H9 (cell line): ENCODE measurements around the gene KLLN. TPM values are rescaled to one million over a fixed set of nuclear protein-coding genes. Genes with fewer than 3 reads are reported as not detected.
"Not testable (repeated sequence)": the region's sequence is repeated elsewhere in the genome, so short reads cannot be mapped to it uniquely, and the experiment has no call there.

Experiments
- DNase-seq: peaks from one replicate; pipeline ENCODE4 v3.0.0-alpha.2; 2017
- H2AFZ ChIP-seq: one replicate; pipeline ENCODE4 v1.6.1; 2013; ENCODE audit warnings: mild to moderate bottlenecking, low read length, control low read depth, moderate library complexity
- H2AK5ac ChIP-seq: 2 replicates; pipeline ENCODE4 v1.6.1; 2013; ENCODE audit warnings: low read length, control low read depth, mixed read lengths; ENCODE audit not compliant: insufficient read length
- H2BK120ac ChIP-seq: one replicate; pipeline ENCODE4 v1.6.1; 2013; ENCODE audit warnings: low read depth, mild to moderate bottlenecking, low read length, control low read depth, inconsistent platforms; ENCODE audit not compliant: poor library complexity, severe bottlenecking
- H2BK12ac ChIP-seq: 2 replicates; pipeline ENCODE4 v1.6.1; 2013; ENCODE audit warnings: low read length, control low read depth, mixed read lengths, low read depth; ENCODE audit not compliant: insufficient read length
- H2BK15ac ChIP-seq: 2 replicates; pipeline ENCODE4 v1.6.1; 2013; ENCODE audit warnings: low read depth, low read length, control low read depth
- H2BK20ac ChIP-seq: one replicate; pipeline ENCODE4 v1.6.1; 2013; ENCODE audit warnings: low read depth, mild to moderate bottlenecking, low read length, control low read depth, inconsistent platforms; ENCODE audit not compliant: poor library complexity, severe bottlenecking
- H2BK5ac ChIP-seq: 2 replicates; pipeline ENCODE4 v1.6.1; 2013; ENCODE audit warnings: low read length, control low read depth, mixed read lengths; ENCODE audit not compliant: insufficient read length
- H3K14ac ChIP-seq: 2 replicates; pipeline ENCODE4 v1.6.1; 2013; ENCODE audit warnings: low read length, control low read depth; ENCODE audit not compliant: insufficient read depth
- H3K18ac ChIP-seq: 2 replicates; pipeline ENCODE4 v1.6.1; 2013; ENCODE audit warnings: low read depth, mild to moderate bottlenecking, mixed read lengths, low read length, control low read depth; ENCODE audit not compliant: insufficient read length
- H3K23ac ChIP-seq: 2 replicates; pipeline ENCODE4 v1.6.1; 2013; ENCODE audit warnings: low read length, control low read depth, mixed read lengths, low read depth; ENCODE audit not compliant: insufficient read length
- H3K23me2 ChIP-seq: 2 replicates; pipeline ENCODE4 v1.6.1; 2013; ENCODE audit warnings: low read depth, mild to moderate bottlenecking, mixed read lengths, low read length, control low read depth; ENCODE audit not compliant: insufficient read length, poor library complexity, severe bottlenecking
- H3K27ac ChIP-seq: 2 replicates; pipeline ENCODE4 v1.5.1; 2013; ENCODE audit warnings: low read length, control low read depth, mixed read lengths, low read depth; ENCODE audit not compliant: insufficient read length
- H3K27me3 ChIP-seq: 2 replicates; pipeline ENCODE4 v1.6.1; 2013; ENCODE audit warnings: low read length, control low read depth, inconsistent platforms; ENCODE audit not compliant: insufficient read depth
- H3K4ac ChIP-seq: 2 replicates; pipeline ENCODE4 v1.6.1; 2013; ENCODE audit warnings: low read depth, mild to moderate bottlenecking, control low read depth, inconsistent platforms, low read length, moderate library complexity
- H3K4me1 ChIP-seq: 2 replicates; pipeline ENCODE4 v1.6.1; 2013; ENCODE audit warnings: low read length, control low read depth, inconsistent platforms; ENCODE audit not compliant: insufficient read depth
- H3K4me2 ChIP-seq: 2 replicates; pipeline ENCODE4 v1.6.1; 2013; ENCODE audit warnings: low read length, control low read depth, mixed read lengths; ENCODE audit not compliant: insufficient read length, insufficient read depth
- H3K56ac ChIP-seq: 2 replicates; pipeline ENCODE4 v1.6.1; 2013; ENCODE audit warnings: low read depth, mild to moderate bottlenecking, mixed read lengths, low read length, control low read depth; ENCODE audit not compliant: insufficient read length
- H3K79me1 ChIP-seq: 2 replicates; pipeline ENCODE4 v1.6.1; 2013; ENCODE audit warnings: low read depth, mild to moderate bottlenecking, moderate library complexity, low read length, control low read depth, inconsistent platforms; ENCODE audit not compliant: insufficient read depth, poor library complexity, severe bottlenecking
- H3K79me2 ChIP-seq: 2 replicates; pipeline ENCODE4 v1.6.1; 2013; ENCODE audit warnings: low read length, control low read depth, inconsistent platforms; ENCODE audit not compliant: insufficient read depth
- H3K9ac ChIP-seq: 2 replicates; pipeline ENCODE4 v1.6.1; 2013; ENCODE audit warnings: low read length, control low read depth, mixed read lengths; ENCODE audit not compliant: insufficient read length; ENCODE audit errors: extremely low read depth
- H3K9me3 ChIP-seq: one replicate; pipeline ENCODE4 v1.6.1; 2013; ENCODE audit warnings: low read depth, low read length, inconsistent platforms; ENCODE audit not compliant: control insufficient read depth
- H3T11ph ChIP-seq: one replicate; pipeline ENCODE4 v1.6.1; 2013; ENCODE audit warnings: mild to moderate bottlenecking, low read length, control low read depth, inconsistent platforms
- H4K20me1 ChIP-seq: one replicate; pipeline ENCODE4 v1.6.1; 2013; ENCODE audit not compliant: control insufficient read depth, insufficient read length, insufficient read depth
- H4K5ac ChIP-seq: 2 replicates; pipeline ENCODE4 v1.6.1; 2013; ENCODE audit warnings: low read depth, mild to moderate bottlenecking, mixed read lengths, low read length, control low read depth; ENCODE audit not compliant: insufficient read length
- H4K8ac ChIP-seq: replicated peaks from 2 replicates; pipeline ENCODE4 v1.6.1; 2013; ENCODE audit warnings: low read length, control low read depth, mixed read lengths, low read depth; ENCODE audit not compliant: insufficient read length
- H4K91ac ChIP-seq: 2 replicates; pipeline ENCODE4 v1.6.1; 2013; ENCODE audit warnings: low read depth, mild to moderate bottlenecking, moderate library complexity, mixed read lengths, low read length, control low read depth; ENCODE audit not compliant: insufficient read length
- H3K27ac Mint-ChIP-seq, 3 experiments: 2 replicates in 2 of 3; 3 replicates in 1 of 3; pipeline ENCODE4 v1.8.0; 2020 to 2021; ENCODE audit warnings: mixed read lengths in 3 of 3, mild to moderate bottlenecking in 1 of 3, moderate library complexity in 1 of 3
- H3K27me3 Mint-ChIP-seq: 2 replicates; pipeline ENCODE4 v1.8.0; 2021; ENCODE audit warnings: low read depth, mild to moderate bottlenecking, moderate library complexity, mixed read lengths
- H3K36me3 Mint-ChIP-seq, 3 experiments: 2 replicates in 2 of 3; 3 replicates in 1 of 3; pipeline ENCODE4 v1.8.0; 2020 to 2021; ENCODE audit warnings: low read depth in 3 of 3, mixed read lengths in 3 of 3; ENCODE audit not compliant: insufficient read depth in 1 of 3
- H3K4me1 Mint-ChIP-seq, 2 experiments: 2 replicates each; pipeline ENCODE4 v1.8.0; 2020; ENCODE audit warnings: mixed read lengths in 2 of 2
- H3K4me3 Mint-ChIP-seq, 2 experiments: 2 replicates in 1 of 2; 3 replicates in 1 of 2; pipeline ENCODE4 v1.8.0; 2020 to 2021; ENCODE audit warnings: mild to moderate bottlenecking in 2 of 2, mixed read lengths in 2 of 2, moderate library complexity in 1 of 2
- H3K9me3 Mint-ChIP-seq, 2 experiments: 2 replicates in 1 of 2; 3 replicates in 1 of 2; pipeline ENCODE4 v1.8.0; 2020; ENCODE audit warnings: mild to moderate bottlenecking in 2 of 2, mixed read lengths in 2 of 2, moderate library complexity in 1 of 2
- CTCF ChIP-seq: fragments of 200-600 bp; sonication (generic); conservative IDR thresholded peaks from 3 replicates; pipeline ENCODE4 v1.8.0; 2021; ENCODE audit warnings: antibody characterized with exemption, mild to moderate bottlenecking
- WGBS: extraction: QIAGEN DNeasy Blood & Tissue Kit; methylation state at CpG from one replicate; pipeline ENCODE4 v1.1.7; 2013; ENCODE audit warnings: missing lambda C conversion rate, low lambda C conversion rate, mixed read lengths; ENCODE audit not compliant: insufficient read length; ENCODE audit errors: extremely low coverage; 5-methylcytosine and 5-hydroxymethylcytosine counted together
- total RNA-seq: library from RNA; stranded (reverse); gene quantifications from 2 replicates; pipeline ENCODE4 v1.2.1, GENCODE V29; 2021

Gene KLLN
- total RNA-seq, 1 experiment from 2014 or later: 0.79 TPM

- TF ChIP-seq CTCF: no peak
- DNase-seq: no peak
- H3K56ac ChIP-seq: no peak overlapping the region
- no peaks in the 10 kb centered on the region for H3K36me3 Mint-ChIP-seq
- no peak overlapping the region for H2BK15ac ChIP-seq
- no peak overlapping the region for H3K18ac ChIP-seq
- H4K20me1 ChIP-seq: no peaks in the 10 kb centered on the region
- H4K5ac ChIP-seq: no peak overlapping the region
- H3K4me2 ChIP-seq: no peak overlapping the region
- no peaks in the 10 kb centered on the region for H3K9me3 Mint-ChIP-seq
- H3K27ac ChIP-seq: no peak overlapping the region
- no peak overlapping the region for H3K4ac ChIP-seq
- no peak overlapping the region for H2BK20ac ChIP-seq
- no peak overlapping the region for H3K23ac ChIP-seq
- no peak overlapping the region for H3K4me3 Mint-ChIP-seq
- H2AK5ac ChIP-seq: no peak overlapping the region
- no peak overlapping the region for H2BK12ac ChIP-seq
- H3K27me3 Mint-ChIP-seq: no peaks in the 10 kb centered on the region
- no peak overlapping the region for H3K27ac Mint-ChIP-seq
- no peak overlapping the region for H3K9ac ChIP-seq
- no peaks in the 10 kb centered on the region for H3K79me1 ChIP-seq
- H3K4me1 Mint-ChIP-seq: no peaks in the 10 kb centered on the region
- H2BK5ac ChIP-seq: no peak overlapping the region
- no peak overlapping the region for H4K91ac ChIP-seq
- H3K9me3 ChIP-seq: no peaks in the 10 kb centered on the region
- H2BK120ac ChIP-seq: no peak overlapping the region
- no peaks in the 10 kb centered on the region for H3K23me2 ChIP-seq
- no peak overlapping the region for H4K8ac ChIP-seq
- H3K79me2 ChIP-seq: no peaks in the 10 kb centered on the region
- no peak overlapping the region for H3K14ac ChIP-seq
- H3K27me3 ChIP-seq: no peaks in the 10 kb centered on the region
- H2AFZ ChIP-seq: no peak overlapping the region
- H3T11ph ChIP-seq: no peak overlapping the region
- H3K4me1 ChIP-seq: no peaks in the 10 kb centered on the region
Measured at GRCh38 chr10:87829986-87830729, 33.2 kb downstream of the KLLN start.

GRCh38 chr10:87829051-87829450, 34.3 kb downstream of the KLLN start:
- H3T11ph ChIP-seq, H2AFZ ChIP-seq, H3K79me1 ChIP-seq, H2BK12ac ChIP-seq, H3K9ac ChIP-seq, H4K91ac ChIP-seq, H3K4me1 ChIP-seq, H3K56ac ChIP-seq, H3K23ac ChIP-seq, H3K9me3 Mint-ChIP-seq, H4K8ac ChIP-seq, H3K36me3 Mint-ChIP-seq, H3K4me2 ChIP-seq, H3K4ac ChIP-seq, H2BK5ac ChIP-seq, H3K27ac Mint-ChIP-seq, H3K14ac ChIP-seq, H3K4me3 Mint-ChIP-seq, H3K79me2 ChIP-seq, H2BK20ac ChIP-seq, H3K9me3 ChIP-seq, H2BK15ac ChIP-seq, H2AK5ac ChIP-seq, H3K18ac ChIP-seq, H3K27ac ChIP-seq, H2BK120ac ChIP-seq, DNase-seq, H3K23me2 ChIP-seq, H3K27me3 Mint-ChIP-seq, H3K27me3 ChIP-seq, H4K20me1 ChIP-seq, H3K4me1 Mint-ChIP-seq, H4K5ac ChIP-seq: not testable (repeated sequence)
- WGBS: no CpG with 5 or more reads among the region's 4 CpGs
